Cardiac fibroblast (primary cell): Measurements from ENCODE around the gene ZNF2.

Source experiments
- DNase-seq, 2 donors: peaks; one replicate each; pipeline versions ENCODE4 v3.0.0 to v3.0.0-alpha.2; 2010; ENCODE audit warnings: low read depth in 2 of 2
- H3K4me3 ChIP-seq, 2 donors: replicated peaks in 1 of 2; 1 replicate in 1 of 2; 2 replicates in 1 of 2; pipeline ENCODE4 v1.5.1; 2011; ENCODE audit warnings: low read depth in 2 of 2, low read length in 2 of 2, mild to moderate bottlenecking in 2 of 2, moderate library complexity in 1 of 2
- TF ChIP-seq, protein P1 (sequence below): IDR thresholded peaks from one replicate; pipeline ENCODE4 v1.5.1; 2011; ENCODE audit warnings: low read depth, mild to moderate bottlenecking, low read length, inconsistent platforms

Gene ZNF2

DNA sequence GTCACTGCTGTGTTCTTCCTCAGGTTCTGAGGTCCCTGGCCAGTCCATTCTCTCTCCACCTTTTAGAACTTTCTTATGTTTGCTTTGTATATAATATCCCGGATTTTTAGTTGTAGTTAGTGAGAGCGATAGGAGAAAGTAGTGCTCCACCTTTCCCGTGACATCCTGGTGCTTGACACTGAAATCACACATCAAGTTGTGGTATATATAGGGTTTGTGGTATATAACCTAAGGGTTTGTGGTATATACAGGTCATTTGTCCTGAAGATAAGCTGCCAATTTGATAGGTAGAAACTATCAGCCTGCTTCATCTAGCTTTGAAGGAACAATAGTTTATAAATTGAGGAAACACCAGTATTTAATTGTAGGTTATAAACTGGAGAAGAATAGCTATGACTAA lies 54.8 kb downstream of the ZNF2 start:
- no peak for DNase-seq
- TF ChIP-seq, protein P1, sequence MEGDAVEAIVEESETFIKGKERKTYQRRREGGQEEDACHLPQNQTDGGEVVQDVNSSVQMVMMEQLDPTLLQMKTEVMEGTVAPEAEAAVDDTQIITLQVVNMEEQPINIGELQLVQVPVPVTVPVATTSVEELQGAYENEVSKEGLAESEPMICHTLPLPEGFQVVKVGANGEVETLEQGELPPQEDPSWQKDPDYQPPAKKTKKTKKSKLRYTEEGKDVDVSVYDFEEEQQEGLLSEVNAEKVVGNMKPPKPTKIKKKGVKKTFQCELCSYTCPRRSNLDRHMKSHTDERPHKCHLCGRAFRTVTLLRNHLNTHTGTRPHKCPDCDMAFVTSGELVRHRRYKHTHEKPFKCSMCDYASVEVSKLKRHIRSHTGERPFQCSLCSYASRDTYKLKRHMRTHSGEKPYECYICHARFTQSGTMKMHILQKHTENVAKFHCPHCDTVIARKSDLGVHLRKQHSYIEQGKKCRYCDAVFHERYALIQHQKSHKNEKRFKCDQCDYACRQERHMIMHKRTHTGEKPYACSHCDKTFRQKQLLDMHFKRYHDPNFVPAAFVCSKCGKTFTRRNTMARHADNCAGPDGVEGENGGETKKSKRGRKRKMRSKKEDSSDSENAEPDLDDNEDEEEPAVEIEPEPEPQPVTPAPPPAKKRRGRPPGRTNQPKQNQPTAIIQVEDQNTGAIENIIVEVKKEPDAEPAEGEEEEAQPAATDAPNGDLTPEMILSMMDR: no peak
- H3K4me3 ChIP-seq: no peak overlapping the region

DNA sequence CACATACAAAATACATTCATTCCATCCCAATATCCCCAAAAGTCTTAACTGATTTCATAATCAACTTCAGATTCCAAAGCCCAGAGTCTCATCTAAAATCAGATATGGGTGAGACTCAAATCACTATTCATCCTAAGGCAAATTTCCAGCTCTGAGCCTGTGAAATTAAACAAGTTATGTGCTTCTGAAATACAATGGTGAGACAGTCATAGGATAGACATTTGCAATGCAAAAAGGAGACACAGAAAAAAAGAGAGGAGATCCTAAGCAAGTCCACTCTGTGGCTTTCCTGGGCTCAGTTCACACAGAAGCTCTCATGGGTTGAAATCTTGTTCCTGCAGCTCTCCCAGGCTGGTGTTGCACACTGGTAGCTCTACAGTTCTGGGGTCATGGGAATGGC lies 60.0 kb downstream of the ZNF2 start:
- TF ChIP-seq, protein P1: no peak
- DNase-seq: no peak
- no peak overlapping the region for H3K4me3 ChIP-seq

DNA sequence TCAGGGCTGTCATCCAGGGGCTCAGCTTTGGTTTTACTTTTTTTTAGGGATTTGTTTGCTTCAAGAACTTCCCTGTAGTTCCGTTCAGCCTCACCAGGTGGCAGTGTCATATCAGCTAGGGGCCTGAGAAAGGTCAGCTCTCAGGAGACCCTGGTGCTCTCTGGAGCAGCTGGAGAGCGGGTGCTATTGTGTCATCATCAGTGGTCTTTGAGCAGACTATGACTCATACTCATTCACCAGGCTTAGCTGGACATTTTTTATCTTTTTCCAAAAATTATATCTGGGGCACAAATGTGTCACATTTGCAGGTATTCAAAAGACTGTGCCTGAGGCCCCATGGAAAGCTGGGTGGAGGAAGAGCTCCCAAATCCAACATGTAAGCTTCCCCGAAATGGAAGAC lies 66.1 kb downstream of the ZNF2 start:
- TF ChIP-seq, protein P1: peak; percentile 83
- no peak overlapping the region for H3K4me3 ChIP-seq
- DNase-seq: peak; percentile 84 to 88

DNA sequence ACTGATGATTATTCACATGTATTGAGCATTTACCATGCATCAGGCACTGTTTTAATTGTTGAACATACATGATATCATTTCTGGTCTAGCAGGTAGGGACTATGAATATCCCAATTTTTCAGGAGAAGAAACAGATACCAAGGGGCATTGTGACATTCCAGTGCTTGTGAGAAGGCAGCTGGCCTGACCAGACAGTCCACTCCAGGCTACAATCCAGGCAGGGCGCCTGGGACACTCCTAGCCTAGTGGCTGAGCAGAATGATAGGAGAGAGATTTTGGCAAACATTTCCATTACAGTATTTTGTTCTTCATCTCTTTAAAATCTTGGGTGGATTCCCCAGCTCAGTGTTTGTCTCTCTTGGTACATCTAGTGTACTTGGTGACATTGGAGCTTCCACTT lies 66.6 kb downstream of the ZNF2 start:
- TF ChIP-seq, protein P1: no peak
- H3K4me3 ChIP-seq: no peak overlapping the region
- no peak for DNase-seq
